Femur (tissue), 1 donor: ENCODE measurements around the gene ST6GAL1.

Experiments used
- DNase-seq: peaks from one replicate; pipeline ENCODE4 v3.0.0-alpha.2; 2017

The ST6GAL1 gene

DNA sequence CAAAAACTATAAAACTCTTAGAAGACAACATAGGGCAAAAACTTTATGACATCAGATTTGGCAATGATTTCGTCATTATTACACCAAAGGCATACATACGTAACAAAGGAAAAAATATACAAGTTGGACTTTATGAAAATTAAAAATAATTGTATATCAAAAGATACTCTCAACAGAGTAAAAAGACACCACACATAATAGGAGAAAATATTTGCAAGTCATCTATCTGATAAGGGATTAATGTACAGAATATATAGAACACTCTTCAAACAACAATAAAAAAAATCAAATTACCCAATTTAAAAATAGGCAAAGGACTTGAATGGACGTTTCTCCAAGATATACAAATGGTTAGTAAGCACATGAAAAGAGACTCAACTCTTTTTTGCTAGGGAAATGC is 131.4 kb downstream of the ST6GAL1 start:
- DNase-seq: no peak

DNA sequence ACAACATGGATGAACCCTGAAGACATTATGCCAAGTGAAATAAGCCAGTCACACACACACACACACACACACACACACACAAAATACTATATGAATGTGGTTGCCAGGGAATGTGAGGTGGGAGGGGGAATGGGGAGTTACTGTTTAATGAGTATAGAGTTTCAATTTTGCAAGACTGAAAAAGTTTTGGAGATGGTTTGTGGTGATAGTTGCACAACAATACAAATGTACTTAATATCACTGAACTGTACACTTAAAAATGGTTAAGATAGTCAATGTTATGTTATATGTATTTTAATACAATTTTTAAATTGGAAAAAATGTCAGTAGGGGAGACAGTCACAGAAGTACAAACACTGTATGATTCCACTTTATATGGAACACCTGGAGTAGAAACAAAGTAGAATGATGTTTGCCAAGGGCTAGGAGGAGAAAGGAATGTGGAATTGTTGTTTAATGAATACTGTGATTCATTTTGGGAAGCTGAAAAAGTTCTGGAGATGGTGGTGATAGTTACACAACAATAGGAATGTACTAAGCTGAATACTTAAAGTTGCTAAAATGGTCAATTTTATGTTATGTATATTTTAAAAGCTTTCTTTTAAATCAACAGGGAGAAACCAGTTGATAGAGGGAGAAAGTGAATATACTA is 132.3 kb downstream of the ST6GAL1 start:
- no peak for DNase-seq

DNA sequence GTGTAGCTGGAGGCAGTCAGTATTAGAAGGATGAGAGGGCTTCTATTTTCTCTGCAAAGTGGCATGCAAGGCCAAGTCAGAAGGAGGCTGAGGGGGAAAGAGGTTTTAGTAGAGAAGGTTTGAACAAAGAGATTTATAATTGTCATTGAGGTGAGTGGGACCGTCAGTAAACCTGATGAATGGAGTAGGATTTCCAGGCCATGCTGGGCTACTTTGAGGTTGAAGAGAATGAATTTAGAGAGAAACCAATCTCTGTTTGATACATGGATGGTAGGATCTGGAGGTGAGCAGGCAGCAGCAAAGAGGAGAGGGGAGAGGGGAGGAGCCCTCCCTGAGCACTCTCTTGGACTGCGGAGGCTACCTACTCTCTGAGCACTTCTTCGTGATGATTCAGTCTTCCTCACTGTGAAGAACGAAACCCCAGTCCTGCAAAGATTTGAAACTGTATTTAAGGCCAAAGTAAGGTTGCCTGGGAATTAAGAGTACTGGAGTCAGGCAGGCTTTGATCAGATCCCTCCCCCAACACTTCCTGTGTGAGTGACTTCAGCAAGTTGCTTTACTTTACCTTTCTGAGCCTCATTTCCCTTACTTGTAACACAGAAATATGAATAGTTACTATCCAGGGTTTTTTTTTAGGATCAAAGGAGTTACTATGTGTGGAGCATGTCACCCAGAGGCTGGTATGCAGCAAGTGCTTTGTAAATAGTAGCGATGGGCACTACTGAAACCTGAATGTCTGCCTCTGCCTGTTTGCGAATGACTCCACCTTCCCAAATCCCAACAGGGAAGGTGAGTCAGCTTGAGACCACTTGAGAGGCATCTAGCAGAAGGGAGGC is 133.2 kb downstream of the ST6GAL1 start:
- DNase-seq: no peak

DNA sequence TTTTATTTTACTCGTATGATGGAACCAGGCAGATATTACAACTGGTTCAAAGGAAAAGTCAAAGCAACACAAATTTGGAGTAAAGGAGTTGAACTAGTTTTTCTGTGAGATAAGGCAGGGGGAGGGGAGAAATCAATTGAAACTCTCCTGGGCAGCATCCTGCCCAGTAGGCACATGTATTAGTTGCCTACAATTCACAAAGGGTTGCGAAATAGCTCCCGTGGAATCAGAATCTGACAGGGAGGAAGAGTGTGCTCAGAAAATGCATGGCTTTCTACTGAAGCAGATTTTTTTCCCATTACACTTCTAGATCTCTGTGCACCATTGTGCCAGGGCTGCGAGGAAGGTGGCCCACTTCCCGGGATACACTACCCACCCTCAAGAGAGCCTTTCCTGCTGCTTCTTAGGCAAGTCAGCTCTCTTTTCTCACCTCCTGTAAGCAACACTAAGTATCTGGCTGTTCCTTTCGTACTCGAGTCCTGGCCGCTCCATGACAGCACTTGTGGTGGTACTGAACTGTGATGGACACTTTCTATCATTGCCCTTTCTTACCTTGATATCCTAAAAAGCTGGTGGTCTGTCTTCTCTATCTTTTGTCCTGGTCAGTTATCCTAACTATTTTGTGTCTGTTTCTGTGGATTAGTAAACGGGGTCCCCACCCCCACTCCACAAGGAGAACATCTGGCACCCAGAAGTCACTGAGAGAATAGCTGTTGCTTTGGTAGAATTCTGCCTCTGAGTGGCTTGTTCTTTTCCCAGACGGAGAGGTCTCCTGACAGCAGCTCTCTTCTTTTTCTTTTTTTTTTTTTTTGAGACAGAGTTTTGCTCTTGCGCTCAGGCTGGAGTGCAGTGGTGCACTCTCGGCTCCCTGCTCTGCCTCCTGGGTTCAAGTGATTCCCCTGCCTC is 134.1 kb downstream of the ST6GAL1 start:
- DNase-seq: no peak

DNA sequence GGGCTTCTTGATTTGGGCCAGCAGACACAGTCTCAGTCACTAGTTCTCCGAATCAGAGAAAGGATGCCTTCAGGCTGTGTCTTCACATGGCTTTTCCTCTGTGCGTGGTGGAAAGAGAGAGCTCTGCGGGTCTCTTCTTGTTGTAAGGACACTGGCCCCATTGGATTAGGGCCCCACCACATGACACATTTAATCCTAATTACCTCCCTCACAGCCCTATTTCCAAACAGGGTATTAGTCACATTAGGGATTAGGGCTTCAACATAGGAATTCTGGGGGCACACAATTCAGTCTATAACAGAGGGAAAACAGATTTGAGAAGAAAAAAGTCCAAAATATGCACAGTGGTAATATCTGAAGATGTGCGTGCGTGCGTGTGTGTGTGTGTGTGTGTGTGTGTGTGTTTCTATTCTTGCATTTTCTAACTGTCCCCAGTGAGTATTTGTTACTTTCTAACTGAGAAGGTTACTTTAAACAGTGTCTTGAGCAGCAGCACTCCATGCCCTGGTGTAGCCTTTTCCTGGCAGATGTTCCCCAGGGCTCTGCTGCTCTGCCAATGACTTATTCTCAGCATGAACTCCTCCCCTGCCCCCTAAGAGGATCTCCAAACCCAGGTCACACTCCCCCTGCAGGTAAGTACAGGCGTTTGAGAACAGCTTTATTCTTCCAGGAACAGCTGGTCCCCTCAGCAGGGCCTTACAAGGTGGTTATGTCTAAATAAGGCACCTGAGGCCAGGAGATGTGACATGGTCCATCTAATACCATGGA is 136.1 kb downstream of the ST6GAL1 start:
- DNase-seq: no peak

DNA sequence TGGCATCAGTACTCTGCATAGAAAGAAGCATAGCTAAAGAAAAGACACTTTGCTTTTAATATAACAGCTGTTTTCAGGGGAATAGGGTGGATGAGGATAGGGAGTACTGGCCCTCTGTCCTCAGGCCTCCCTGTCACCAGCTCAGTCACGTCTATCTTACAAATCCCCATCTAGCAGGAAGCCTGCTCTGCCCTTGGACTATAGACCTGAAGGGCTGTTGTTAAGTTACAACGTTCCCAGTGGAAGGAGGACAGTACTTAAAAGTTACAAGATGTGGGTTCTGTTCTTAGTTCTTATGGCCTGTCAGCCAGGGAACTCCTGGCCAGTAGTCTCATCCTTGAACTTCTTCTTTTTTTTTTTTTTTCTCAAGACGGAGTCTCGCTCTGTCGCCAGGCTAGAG is 138.5 kb downstream of the ST6GAL1 start:
- no peak for DNase-seq

DNA sequence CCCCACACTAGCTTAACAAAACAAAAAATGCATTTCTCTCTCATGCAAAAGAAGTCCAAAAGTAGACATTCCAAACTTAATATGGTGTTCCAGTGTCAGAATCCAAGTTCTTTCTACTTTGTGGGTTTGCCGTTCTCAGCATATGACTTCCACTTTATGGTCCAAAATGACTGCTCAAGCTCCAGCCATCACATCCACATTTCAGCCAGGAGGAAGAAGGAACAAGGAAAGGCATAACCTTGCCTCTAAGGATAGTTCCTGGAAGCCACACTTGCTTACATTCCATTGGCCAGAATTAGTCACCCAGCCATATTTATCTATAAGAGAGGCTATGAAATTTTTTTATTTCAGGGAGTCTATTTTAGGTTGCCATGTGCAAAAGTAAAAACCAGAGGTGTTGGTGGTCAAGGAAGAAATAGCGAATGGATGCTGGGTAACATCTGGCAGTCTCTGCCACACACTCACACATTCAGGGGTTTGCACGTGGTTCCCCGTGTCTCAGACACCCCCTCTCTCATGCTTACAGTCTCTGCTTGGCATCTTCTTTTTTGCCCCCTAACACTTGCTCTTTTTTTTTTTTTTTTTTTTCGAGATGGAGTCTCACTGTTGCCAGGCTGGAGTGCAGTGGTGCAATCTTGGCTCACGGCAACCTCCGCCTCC is 139.7 kb downstream of the ST6GAL1 start:
- no peak for DNase-seq

DNA sequence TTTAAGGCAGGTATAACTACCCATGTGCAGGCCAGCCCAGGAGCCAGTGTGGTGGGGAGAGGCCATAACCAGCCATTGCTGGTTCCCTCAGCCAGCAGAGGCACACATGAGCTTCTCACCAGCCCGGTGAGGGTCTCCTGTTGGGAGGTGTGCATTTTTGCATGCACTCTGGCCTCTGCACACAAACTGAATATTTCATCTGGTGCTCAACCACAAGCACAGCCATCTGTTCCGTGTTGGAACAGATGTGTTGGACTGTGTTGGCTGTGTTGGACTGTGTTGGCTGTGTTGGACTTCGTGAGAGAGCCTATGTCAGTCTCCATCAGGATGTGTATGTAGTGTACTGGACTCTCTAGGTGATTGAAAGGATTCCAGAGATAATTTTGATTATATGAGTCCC is 141.8 kb downstream of the ST6GAL1 start:
- DNase-seq: no peak

DNA sequence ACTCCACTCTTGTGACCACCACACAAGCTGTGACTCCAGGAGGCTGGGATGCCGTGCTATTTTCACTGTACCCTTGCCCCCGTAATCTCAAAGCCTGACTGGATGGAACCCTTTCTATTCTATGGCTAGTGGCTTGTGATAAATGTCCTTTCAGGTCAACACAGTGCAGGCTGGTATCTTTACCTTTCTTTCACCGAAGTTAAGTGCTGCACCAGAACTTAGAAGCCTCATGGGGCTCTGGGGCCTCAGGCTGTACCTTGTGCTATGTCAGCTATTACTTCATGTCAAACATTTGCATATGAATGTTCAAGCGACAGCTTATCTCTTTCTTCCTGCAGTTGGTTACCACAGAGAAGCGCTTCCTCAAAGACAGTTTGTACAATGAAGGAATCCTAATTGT is 142.2 kb downstream of the ST6GAL1 start:
- DNase-seq: no peak

DNA sequence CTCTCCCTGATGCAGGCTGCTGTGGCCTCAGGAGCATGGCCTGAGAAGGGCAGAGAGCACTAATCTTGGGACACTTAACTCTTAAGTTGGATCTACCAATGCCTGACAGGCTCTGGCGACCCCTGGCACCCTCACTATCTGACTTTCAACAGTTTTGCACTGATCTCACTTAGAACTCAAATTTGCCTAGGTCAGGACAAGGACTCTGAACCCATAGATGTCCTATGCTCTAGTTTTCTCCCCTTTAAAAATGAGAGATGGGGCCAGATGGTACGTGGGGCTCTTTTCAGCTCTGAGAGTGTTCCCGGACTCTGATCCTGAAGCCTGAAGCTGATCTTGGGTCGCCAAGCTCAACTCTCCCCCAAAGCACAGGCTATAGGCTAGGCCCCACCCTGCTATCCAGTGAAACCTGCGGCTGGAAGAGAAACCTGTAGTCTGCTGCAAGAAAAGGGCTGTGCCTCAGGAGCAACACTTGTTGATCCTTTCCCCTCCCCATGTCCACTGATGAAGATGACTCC is 143.3 kb downstream of the ST6GAL1 start:
- no peak for DNase-seq

DNA sequence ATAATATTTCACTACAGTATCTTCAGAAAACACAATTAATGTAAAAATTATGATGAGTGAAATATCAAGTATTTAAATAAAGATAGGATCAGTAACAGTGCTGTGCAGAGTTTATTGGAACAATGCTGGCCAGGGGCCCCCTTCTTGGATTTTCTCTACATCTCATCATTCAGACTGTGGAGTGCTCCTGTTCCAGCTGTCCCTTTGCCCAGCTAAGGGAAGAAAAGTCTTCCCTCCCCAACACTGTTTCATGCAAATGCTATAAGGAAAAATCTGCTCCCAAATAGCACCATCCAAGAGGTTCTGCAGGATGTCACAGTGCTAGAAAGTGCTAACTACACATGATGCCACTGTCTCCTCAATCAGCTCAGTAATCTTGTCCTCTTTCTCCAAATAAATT is 144.5 kb downstream of the ST6GAL1 start:
- DNase-seq: no peak

DNA sequence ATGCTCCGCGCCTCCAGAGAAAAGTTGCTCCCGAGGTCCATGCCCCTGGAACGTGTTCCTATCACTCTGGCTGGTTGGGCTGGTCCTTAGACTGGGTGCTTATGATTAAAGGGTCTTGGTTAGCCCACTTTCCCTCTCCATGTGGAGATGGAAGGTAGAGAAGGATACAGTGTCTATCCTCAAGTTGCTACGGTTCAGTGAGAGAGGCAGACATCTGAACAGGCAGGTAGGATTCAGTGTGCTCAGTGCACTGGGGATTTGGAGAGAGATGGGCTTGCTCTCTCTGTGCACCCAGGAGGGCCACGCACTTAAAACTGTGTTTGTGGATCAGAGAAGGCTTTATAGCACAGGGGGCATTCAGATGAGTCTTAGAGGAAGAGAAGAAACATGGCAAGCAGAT is 146.0 kb downstream of the ST6GAL1 start:
- no peak for DNase-seq

DNA sequence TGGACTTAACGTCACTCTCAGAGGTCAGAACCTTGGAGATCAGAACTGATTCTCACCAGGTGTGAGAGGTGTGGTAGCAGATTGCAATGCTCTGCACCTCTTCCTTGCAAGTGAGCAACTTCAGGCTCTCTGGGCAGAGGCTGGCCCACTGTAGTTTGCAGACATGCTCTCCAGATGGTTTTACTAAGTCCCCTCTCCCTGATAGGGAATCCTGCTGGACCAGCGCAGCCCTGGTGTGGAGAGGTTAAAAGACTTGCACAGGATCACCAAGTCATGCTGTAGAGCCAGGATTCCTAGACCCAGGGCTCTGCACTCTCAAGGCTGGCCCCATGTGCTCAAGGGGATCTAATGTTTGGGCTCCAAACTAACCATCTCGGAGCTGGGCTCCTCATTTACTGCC is 146.8 kb downstream of the ST6GAL1 start:
- no peak for DNase-seq

DNA sequence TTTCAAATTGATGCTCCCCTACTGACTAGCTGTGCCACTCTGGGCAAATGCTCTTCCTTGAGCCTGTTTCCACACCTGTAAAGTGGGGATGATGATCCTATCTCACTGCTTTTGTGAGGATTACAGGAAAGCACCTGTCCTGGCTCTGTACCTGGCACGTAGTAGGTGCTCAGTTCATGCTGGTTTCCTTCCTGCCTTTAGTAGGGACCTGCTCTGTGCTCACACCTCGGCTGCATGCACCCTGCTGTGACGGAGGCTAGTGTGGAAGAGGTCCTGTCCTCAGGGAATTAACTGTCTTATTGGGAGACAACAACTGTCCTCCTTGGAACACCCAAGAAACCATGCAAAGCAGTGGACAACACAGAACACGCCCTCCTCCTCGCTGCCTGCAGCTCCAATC is 147.2 kb downstream of the ST6GAL1 start:
- no peak for DNase-seq

DNA sequence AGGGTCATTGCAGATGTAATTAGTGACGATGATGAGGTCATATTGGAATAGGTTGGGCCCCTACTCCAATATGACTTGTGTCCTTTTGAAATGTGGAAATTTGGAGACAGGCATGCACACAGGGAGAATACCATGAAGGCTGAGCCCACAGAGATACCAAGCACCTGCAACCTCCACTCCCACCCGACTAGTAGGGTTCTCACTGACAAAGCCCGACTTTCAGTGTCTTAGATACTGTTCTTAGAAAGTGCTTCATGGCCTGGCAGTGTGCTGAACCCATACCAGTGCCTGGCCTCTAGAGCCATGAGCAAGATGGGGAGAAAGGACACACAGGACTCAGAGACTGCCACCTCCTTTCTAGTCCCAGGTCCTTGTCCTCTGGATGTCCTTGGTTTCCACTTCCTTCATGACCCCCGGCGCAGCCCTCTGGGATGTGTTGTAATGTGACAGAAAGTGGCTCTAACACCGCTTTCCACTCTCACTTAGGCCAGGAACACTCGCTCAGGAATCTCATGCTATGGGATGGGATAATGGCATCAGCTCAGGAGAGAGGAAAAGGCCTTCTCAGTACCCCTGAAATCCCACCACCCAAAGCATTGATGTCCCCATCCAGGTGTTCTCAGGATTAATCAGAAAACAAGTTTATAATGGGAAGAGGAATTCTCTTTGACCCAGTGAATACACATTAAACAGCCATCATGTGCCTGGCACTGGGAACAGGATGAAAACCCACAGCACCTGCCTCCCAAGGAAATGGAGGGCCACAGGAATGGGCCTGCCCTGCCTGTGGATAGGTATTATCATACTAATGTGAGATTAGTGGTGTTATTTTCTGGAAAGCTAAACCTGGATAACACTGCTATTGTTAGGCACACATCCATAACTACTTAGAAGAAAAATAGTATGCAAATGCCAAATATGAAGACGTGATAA is 149.0 kb downstream of the ST6GAL1 start:
- no peak for DNase-seq

DNA sequence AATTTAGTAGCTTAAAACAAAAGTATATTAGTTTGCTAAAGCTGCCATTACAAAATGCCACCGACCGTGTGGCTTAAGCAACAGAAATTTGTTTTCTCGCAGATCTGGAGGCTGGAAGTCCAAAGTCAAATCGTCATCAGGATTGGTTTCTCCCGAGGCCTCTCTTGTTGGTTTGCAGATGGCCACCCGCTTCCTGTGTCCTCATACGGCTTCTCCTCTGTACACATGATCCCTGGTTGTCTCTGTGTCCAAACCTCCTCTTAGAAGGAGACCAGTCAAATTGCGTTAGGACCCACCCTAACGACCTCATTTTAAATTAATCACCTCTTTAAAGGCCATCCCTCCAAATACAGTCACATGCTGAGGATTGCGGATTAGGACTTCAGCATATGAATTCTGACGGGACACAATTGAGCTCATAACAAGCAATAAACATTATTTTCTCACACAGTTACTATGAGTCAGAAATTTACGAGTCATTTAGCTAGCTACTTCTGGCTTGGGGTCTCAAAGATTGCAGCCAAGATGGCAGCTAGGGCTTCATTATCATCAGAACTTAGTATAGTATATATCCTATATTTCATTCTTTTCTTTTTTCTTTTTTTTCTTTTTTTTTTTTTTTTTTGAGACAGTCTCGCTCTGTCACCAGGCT is 150.6 kb downstream of the ST6GAL1 start:
- DNase-seq: no peak

DNA sequence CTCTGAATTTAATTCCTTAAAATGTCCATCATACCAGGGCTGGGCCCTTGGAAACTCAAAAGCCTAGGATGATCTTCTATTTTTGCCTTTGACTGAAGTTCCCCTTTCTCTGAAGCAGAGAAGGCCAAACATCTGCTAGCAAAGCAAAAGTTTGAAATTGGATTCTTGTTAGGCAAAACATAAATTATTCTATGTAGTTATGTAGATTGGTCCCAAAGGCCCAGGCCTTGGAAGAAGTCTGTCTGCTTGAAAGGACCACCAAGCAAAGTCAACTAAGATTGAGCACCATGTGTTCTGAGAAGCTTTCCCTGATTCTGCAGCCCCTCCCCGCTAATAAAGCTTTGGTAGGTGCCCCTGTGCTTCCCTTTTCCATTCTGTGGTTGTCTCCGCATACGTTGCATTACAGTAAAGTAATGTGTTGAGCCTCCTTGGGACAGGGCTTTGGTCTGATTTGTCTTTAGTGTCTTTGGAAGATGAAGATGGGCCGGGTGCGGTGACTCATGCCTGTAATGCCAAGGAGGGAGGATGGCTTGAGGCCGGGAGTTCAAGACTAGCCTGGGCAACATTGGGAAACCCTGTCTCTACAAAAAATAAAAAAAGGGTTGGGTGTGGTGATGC is 152.5 kb downstream of the ST6GAL1 start:
- no peak for DNase-seq

DNA sequence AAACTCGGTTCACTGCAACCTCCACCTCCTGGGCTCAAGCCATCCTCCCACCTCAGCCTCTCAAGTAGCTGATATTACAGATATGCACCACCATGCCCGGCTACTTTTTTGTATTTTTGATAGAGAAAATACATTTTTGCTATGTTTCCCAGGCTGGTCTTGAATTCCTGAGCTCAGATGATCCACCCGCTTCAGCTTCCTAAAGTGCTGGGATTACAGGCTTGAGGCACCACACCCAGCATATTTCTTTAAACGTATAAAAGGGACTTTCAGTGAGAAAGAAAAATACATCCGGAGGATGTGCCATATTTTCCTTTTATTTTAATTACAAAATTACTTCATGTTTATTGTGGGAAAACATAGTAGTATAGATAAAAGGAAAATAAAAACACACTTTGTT is 153.8 kb downstream of the ST6GAL1 start:
- DNase-seq: no peak

DNA sequence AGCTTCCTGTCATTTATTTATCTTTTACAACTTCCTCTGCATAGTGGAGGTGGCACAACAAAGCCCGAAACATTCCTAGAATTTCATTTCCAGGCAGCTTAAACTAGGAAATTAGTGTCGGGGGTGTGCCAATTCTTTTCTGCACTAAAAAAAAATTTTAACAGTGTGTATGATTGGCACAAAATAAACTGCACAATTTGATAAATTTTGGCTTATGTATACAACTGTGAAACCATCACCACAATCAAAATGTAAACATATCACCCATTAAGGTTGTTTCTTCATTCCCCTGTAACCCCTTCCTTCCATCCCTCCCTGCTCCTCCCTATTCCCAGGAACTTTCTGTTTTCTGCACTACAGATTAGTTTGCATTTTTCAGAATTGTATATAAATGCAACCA is 154.3 kb downstream of the ST6GAL1 start:
- no peak for DNase-seq
